Tongue (tissue), 2 donors: ENCODE measurements around the gene SLC6A9. TPM values are rescaled to one million over a fixed set of nuclear protein-coding genes. Genes with fewer than 3 reads are reported as not detected.

ENCODE experiments used
- DNase-seq: peaks from one replicate; pipeline ENCODE4 v3.0.0-alpha.2; 2015
- total RNA-seq: library from RNA; depleted of rRNA; stranded (reverse); fragments of >200 nt; gene quantifications from one replicate; pipeline ENCODE4 v1.2.3, GENCODE V29; 2014

Gene SLC6A9
- total RNA-seq, 1 donor from 2014 or later = 3.7 TPM

- peak; percentile 99 for DNase-seq
These were observed 61.4 kb downstream of the SLC6A9 start, which contains the start of gene DPH2 for GRCh38 chr1:43969746-43970466. TSS of gene DPH2 (plus strand) at chr1:43970010. CDS start at chr1:43970176, 166 bp downstream.

GRCh38 chr1:43969416-43969745 is 61.9 kb downstream of the SLC6A9 start:
- DNase-seq = no peak

- DNase-seq = peak; percentile 63
These were observed 62.8 kb downstream of the SLC6A9 start for GRCh38 chr1:43968348-43968948.

DNA sequence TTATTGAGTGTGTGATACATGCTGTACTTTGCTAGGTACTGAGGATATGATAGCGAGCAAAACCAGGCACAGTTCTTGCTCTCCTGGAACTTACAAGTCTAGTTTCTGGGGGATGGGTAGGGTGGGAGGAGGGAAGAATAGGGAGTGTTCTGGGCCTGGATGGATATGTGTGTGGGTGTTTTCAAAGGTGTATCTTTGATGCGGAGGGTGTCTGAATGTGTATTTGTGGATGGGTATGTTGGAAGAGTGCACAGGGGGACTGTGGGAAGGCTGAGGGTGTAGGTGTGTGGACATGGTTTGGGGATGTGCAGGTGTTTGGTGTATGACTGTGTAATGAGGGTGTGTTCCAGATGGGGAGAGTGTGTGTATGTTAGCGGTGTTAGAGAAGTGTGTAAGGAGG is 65.9 kb downstream of the SLC6A9 start:
- DNase-seq = no peak

DNA sequence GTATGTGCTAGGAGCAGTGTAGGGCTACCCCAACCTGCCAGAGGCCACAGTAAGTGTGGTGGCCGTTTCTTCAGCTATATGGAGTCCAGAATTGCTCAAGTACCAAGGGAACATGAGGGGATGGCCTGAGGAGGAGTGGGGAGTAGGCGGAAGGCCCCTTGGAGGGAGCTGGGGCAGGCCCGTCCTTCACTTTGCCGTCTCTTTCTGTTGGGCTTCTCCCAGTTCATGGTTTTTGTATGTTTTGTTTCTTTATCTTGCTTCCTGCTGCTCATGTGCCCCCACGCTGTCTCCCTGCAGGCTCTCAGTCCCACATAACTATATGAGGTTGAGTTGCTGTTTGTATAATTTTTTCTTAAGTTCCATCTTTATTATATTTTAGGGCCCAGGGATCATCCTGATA is 67.4 kb downstream of the SLC6A9 start:
- DNase-seq = no peak

GRCh38 chr1:43963006-43963405 is 68.3 kb downstream of the SLC6A9 start:
- no peak for DNase-seq

GRCh38 chr1:43962324-43962723 is 68.9 kb downstream of the SLC6A9 start:
- DNase-seq = no peak

DNA sequence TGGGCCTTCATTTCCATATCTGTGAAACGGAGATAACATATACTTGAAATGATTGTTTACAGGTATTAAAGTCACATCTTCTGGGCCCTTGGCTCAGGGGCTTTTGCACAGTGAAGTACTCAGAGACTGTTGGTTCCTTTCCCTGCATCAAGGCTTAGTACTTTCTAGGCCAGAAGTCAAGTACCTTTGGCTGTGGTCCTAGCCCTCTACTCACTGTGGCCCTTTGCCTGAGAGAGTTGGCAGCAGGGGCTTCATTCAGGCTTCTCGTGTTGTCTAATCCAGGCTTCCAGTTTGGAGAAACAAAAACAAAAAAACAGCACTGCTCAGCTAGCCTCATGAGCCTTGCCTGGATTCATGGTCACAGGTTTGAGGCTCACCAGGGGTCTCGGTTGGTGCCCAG is 69.6 kb downstream of the SLC6A9 start:
- DNase-seq = no peak

GRCh38 chr1:43960798-43961197 is 70.5 kb downstream of the SLC6A9 start:
- DNase-seq = no peak

DNA sequence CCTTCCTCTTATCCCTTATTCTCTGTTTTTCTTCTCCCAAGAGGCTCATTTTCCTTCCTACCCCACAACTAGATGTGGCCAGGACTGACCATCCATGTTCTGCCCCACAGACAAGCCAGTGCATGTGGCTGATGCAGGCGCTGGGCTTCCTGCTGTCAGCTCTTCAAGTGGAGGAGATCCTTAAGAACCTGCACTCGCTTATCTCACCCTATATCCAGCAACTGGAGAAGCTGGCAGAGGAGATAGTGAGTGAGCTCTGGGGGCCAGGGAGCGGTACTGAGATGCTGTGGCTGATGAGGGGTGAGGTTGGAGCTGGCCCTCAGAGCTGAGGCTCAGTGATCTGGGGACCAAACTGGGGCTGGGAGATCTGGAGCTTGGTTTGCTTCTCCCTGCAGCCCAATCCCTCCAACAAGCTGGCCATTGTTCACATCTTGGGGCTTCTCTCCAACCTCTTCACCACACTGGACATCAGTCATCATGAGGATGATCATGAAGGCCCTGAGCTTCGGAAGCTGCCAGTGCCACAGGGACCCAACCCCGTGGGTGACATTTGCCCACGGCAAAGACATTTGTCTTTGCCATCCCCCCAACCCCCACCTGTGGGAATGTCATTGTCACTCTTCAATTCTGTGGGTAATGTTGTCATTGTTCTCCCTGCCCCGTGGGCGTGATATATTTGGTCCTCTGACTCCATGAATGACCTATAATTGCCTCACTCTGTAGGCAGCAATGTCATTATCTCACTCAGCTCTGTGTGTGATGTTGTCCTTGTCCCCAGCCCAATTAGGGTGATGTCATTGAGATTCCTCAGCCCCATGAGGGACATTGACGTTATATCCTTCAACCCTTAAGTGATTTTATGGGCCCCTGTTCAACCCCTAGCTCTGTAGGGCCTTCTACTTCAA is 72.7 kb downstream of the SLC6A9 start:
- no peak for DNase-seq

DNA sequence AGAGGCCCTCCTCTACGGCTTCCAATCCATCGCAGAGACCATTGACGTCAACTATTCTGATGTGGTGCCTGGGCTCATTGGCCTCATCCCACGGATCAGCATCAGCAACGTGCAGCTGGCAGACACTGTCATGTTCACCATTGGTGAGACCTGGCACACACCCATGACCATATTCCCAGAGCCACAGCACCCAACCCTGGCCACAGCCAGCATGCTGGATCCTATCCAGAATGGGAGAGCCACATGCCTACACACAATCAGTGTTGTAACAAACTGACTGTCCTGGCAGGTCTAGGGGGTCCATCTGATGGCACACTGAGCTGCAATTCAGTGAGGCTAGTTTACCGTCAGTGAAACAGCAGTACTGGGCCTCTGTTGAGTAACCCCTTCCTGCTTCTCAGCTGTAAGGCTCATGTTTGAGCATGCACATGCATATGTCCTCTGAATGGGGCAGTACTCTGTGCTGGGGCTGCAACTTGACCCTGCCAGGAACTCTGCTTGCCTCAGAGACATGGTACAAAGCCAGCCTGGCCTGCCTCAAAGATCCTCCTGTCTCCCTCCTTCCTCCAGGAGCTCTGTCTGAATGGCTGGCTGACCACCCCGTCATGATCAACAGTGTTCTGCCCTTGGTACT is 73.7 kb downstream of the SLC6A9 start:
- DNase-seq = no peak

GRCh38 chr1:43956234-43956633 is 75.0 kb downstream of the SLC6A9 start:
- no peak for DNase-seq

GRCh38 chr1:43954036-43954435 is 77.2 kb downstream of the SLC6A9 start:
- DNase-seq = no peak

- no peak for DNase-seq
These were observed 77.9 kb downstream of the SLC6A9 start for GRCh38 chr1:43953361-43953760.

- DNase-seq = peak; percentile 68
These were observed 78.4 kb downstream of the SLC6A9 start for GRCh38 chr1:43952731-43953346.

GRCh38 chr1:43951021-43951985 is 80.0 kb downstream of the SLC6A9 start:
- no peak for DNase-seq

DNA sequence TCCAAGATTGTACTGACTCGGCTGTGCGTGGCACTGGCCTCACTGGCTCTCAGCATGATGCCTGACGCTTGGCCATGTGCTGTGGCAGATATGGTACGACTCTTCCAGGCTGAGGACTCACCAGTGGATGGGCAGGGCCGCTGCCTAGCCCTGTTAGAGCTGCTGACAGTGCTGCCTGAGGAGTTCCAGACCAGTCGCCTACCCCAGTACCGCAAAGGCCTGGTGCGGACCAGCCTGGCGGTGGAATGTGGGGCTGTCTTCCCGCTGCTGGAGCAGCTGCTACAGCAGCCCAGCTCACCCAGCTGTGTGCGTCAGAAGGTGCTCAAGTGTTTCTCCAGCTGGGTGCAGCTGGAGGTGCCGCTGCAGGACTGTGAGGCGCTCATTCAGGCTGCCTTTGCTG is 81.6 kb downstream of the SLC6A9 start:
- peak; percentile 85 for DNase-seq

- DNase-seq = no peak
These were observed 83.3 kb downstream of the SLC6A9 start for GRCh38 chr1:43947874-43948437.

GRCh38 chr1:43947061-43947873 is 84.0 kb downstream of the SLC6A9 start:
- peak; percentile 32 for DNase-seq
